SK-N-SH (cell line): Measurements from ENCODE around the gene ANKRD60. TPM values are rescaled to one million over a fixed set of nuclear protein-coding genes. Genes with fewer than 3 reads are reported as not detected.

Source experiments
- CTCF ChIA-PET: fragments of 300-600, 350-600 bp; formaldehyde crosslinking; extraction: SDS; loops from one replicate; lab custom pipeline; 2021; lab: Yijun Ruan, JAX
- POLR2A ChIA-PET: fragments of 350-600 bp; sonication (Branson Sonifier 250); formaldehyde crosslinking; extraction: SDS; loops from one replicate; lab custom pipeline; 2020; ENCODE audit warnings: antibody characterized with exemption, inconsistent platforms; lab: Yijun Ruan, JAX
- DNase-seq: peaks from one replicate; pipeline ENCODE4 v3.0.0; 2012
- H2AFZ ChIP-seq: fragments of 200-600 bp; sonication (generic); 2 replicates; pipeline ENCODE4 v1.8.1; 2016; ENCODE audit warnings: antibody characterized with exemption, mild to moderate bottlenecking, low read depth
- H3F3A ChIP-seq: fragments of 200-600 bp; sonication (generic); replicated peaks from 2 replicates; pipeline ENCODE3; 2016; ENCODE audit warnings: antibody characterized with exemption, mild to moderate bottlenecking; ENCODE audit not compliant: insufficient read depth
- H3K27ac ChIP-seq, 2 experiments: fragments of 200-500 bp in 1 of 2; fragments of 200-600 bp in 1 of 2; sonication (Bioruptor generic) in 1 of 2; sonication (generic), shearing (Covaris generic) in 1 of 2; 2 replicates each; pipeline versions ENCODE4 v1.5.1 to v1.6.1; 2014 to 2016; ENCODE audit warnings: low read depth in 2 of 2, inconsistent platforms in 1 of 2, low read length in 1 of 2, mild to moderate bottlenecking in 1 of 2, mixed read lengths in 1 of 2
- H3K27me3 ChIP-seq: fragments of 200-600 bp; sonication (generic), shearing (Covaris generic); 2 replicates; pipeline ENCODE4 v1.6.1; 2016; ENCODE audit warnings: mixed run types; ENCODE audit not compliant: insufficient read depth
- H3K36me3 ChIP-seq, 2 experiments: fragments of 200-500 bp in 1 of 2; fragments of 200-600 bp in 1 of 2; sonication (Bioruptor generic) in 1 of 2; sonication (generic) in 1 of 2; replicated peaks in 1 of 2; 2 replicates each; pipeline versions ENCODE3 to v1.5.1; 2014 to 2016; ENCODE audit warnings: low read length in 1 of 2, mild to moderate bottlenecking in 1 of 2; ENCODE audit not compliant: insufficient read depth in 2 of 2, control insufficient read depth in 1 of 2
- H3K4me1 ChIP-seq, 2 experiments: fragments of 200-500 bp in 1 of 2; fragments of 200-600 bp in 1 of 2; sonication (Bioruptor generic) in 1 of 2; sonication (generic), shearing (Covaris generic) in 1 of 2; 2 replicates each; pipeline versions ENCODE4 v1.5.1 to v1.6.1; 2014 to 2016; ENCODE audit warnings: low read depth in 1 of 2, low read length in 1 of 2, mixed run types in 1 of 2; ENCODE audit not compliant: insufficient read depth in 2 of 2, control insufficient read depth in 1 of 2
- H3K4me2 ChIP-seq: fragments of 200-600 bp; sonication (generic), shearing (Covaris generic); 2 replicates; pipeline ENCODE4 v1.6.1; 2017; ENCODE audit warnings: mixed run types
- H3K4me3 ChIP-seq, 2 experiments: fragments of 200-500 bp in 1 of 2; fragments of 200-600 bp in 1 of 2; sonication (Bioruptor generic) in 1 of 2; sonication (generic), shearing (Covaris generic) in 1 of 2; 2 replicates each; pipeline versions ENCODE4 v1.5.1 to v1.8.1; 2014 to 2016; ENCODE audit warnings: low read depth in 2 of 2, inconsistent platforms in 1 of 2, low read length in 1 of 2, mild to moderate bottlenecking in 1 of 2, mixed read lengths in 1 of 2, moderate library complexity in 1 of 2
- H3K79me2 ChIP-seq: fragments of 200-600 bp; sonication (generic); 2 replicates; pipeline ENCODE4 v1.8.1; 2017; ENCODE audit warnings: mild to moderate bottlenecking; ENCODE audit not compliant: insufficient read depth
- H3K9ac ChIP-seq: fragments of 200-600 bp; sonication (generic); 2 replicates; pipeline ENCODE4 v1.6.1; 2017; ENCODE audit warnings: mixed run types
- H3K9me2 ChIP-seq: fragments of 200-600 bp; sonication (generic); 2 replicates; pipeline ENCODE4 v1.6.1; 2017; ENCODE audit warnings: mixed run types
- H3K9me3 ChIP-seq: fragments of 200-600 bp; sonication (generic); 2 replicates; pipeline ENCODE4 v1.6.1; 2017; ENCODE audit warnings: mixed run types, mild to moderate bottlenecking, moderate library complexity
- H4K20me1 ChIP-seq: fragments of 200-600 bp; sonication (generic); 2 replicates; pipeline ENCODE4 v1.6.1; 2017; ENCODE audit warnings: mild to moderate bottlenecking, mixed run types; ENCODE audit not compliant: insufficient read depth
- CTCF ChIP-seq: fragments of 200-600 bp; sonication (generic); IDR thresholded peaks from 2 replicates; pipeline ENCODE4 v1.6.1; 2017; ENCODE audit warnings: antibody characterized with exemption, mild to moderate bottlenecking, moderate library complexity
- ELF1 ChIP-seq: IDR thresholded peaks from 2 replicates; pipeline ENCODE4 v1.4.0; 2012
- EP300 ChIP-seq, 2 experiments: IDR thresholded peaks; 2 replicates each; pipeline versions ENCODE4 v1.4.0 to v1.6.1; 2012; ENCODE audit warnings: borderline replicate concordance in 1 of 2, low read depth in 1 of 2, low read length in 1 of 2
- FOSL2 ChIP-seq: IDR thresholded peaks from 2 replicates; pipeline ENCODE4 v1.4.0; 2012; ENCODE audit warnings: low read depth, mild to moderate bottlenecking, moderate library complexity, borderline replicate concordance
- GABPA ChIP-seq: IDR thresholded peaks from 2 replicates; pipeline ENCODE4 v1.4.0; 2012; ENCODE audit warnings: low read depth, mild to moderate bottlenecking
- MEF2A ChIP-seq: IDR thresholded peaks from 2 replicates; pipeline ENCODE4 v1.4.0; 2012; ENCODE audit warnings: low read depth, borderline replicate concordance
- NFIC ChIP-seq: IDR thresholded peaks from 2 replicates; pipeline ENCODE4 v1.4.0; 2012; ENCODE audit warnings: borderline replicate concordance
- NRF1 ChIP-seq: IDR thresholded peaks from 2 replicates; pipeline ENCODE4 v1.6.1; 2012; ENCODE audit warnings: low read depth, mild to moderate bottlenecking, low read length
- RCOR1 ChIP-seq: fragments of 150-350 bp; IDR thresholded peaks from 2 replicates; pipeline ENCODE4 v1.6.1; 2017; ENCODE audit warnings: antibody characterized with exemption, low read length
- RFX5 ChIP-seq: IDR thresholded peaks from 2 replicates; pipeline ENCODE4 v1.6.1; 2012; ENCODE audit warnings: mild to moderate bottlenecking, improper control_type of control experiment, low read length
- SIN3A ChIP-seq: IDR thresholded peaks from 2 replicates; pipeline ENCODE4 v1.6.1; 2012; ENCODE audit warnings: low read depth, mild to moderate bottlenecking, low read length, moderate library complexity, borderline replicate concordance
- TAF1 ChIP-seq: IDR thresholded peaks from 2 replicates; pipeline ENCODE4 v1.6.1; 2012; ENCODE audit warnings: low read depth, mild to moderate bottlenecking, low read length, moderate library complexity, borderline replicate concordance
- TCF12 ChIP-seq: IDR thresholded peaks from 2 replicates; pipeline ENCODE4 v1.4.0; 2012
- WGBS: methylation state at CpG from one replicate; pipeline ENCODE4 v1.1.6; 2017; ENCODE audit warnings: low lambda C conversion rate; 5-methylcytosine and 5-hydroxymethylcytosine counted together
- polyA plus RNA-seq, 3 experiments: library from polyadenylated mRNA; depleted of rRNA; stranded (reverse); fragments of >200 nt; gene quantifications; 2 replicates each; pipeline ENCODE4 v1.2.3, GENCODE V29; 2012
- TF ChIP-seq, protein P1 (sequence below): IDR thresholded peaks from 2 replicates; pipeline ENCODE4 v1.6.1; 2012; ENCODE audit warnings: mild to moderate bottlenecking, low read depth, low read length, moderate library complexity

Gene ANKRD60, protein sequence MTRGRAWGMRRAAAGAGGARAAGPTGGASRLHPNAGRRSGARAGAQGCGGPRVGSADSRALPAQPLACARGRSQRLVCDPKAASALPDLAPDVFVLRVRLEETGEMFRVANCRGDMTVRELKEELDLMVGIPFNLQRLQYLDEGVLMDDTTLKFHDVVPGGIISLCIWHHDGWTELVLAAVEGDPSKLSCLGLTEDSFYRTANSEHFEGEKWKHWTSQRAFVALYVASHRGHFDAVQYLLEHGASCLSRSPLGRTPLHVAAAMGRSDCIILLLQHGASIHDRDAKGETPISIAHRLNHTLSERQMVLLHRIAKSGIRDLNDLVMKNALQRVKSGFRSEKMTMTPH
- not detected in 2 replicates for polyA plus RNA-seq (2012; rRNA removed)
- polyA plus RNA-seq (2012; cell fraction: cytosol; rRNA removed), result not detected in 2 replicates
- polyA plus RNA-seq (2012; cell fraction: nucleus; rRNA removed), result 0.06 TPM in 1 of 2 replicates, not detected in the other

GRCh38 chr20:58228484-58229197, at the start of gene ANKRD60:
TSS of gene ANKRD60 (minus strand) at chr20:58228653. CDS start at chr20:58228653, 0 bp downstream.
- Histone ChIP-seq H3K27me3 (no peaks in the 10 kb centered on the region), H3K4me2 (peak within 1 kb of the TSS; percentile 24; the same call in 1 of the 2 replicates), H3K9ac (no peak within 1 kb of the TSS), H2AFZ (no peak within 1 kb of the TSS), H3K27ac (no peak within 1 kb of the TSS; a peak in 1 of 4 replicates), H3K79me2 (no peaks in the 10 kb centered on the region), H3K4me1 (peaks cover 0 to 8% of the 10 kb centered on the region in 2 experiments; a peak in 1 of 4 replicates), H3K9me3 (no peaks in the 10 kb centered on the region), H3F3A (peaks cover 5% of the 10 kb centered on the region), H3K4me3 (peak within 1 kb of the TSS; percentile 21 to 39), H3K9me2 (no peaks in the 10 kb centered on the region), H3K36me3 (peaks cover 10 to 16% of the 10 kb centered on the region in 2 experiments), H4K20me1 (no peaks in the 10 kb centered on the region)
- ChIA-PET CTCF (interaction anchor here (1.3 to 1.9 kb wide), 4 partner anchors 15 to 624 kb away, joined by 4 to 8 read pairs (median 6); partner anchors contain the start of gene GNAS), POLR2A (interaction anchor here (0.8 kb wide), 1 partner anchor 10 kb away, joined by 4 read pairs; no protein-coding TSS in a partner anchor)
- TF ChIP-seq EP300 (IDR thresholded peaks at IDR 0.05; ENCODE audit: borderline replicate concordance in 1 of 2, low read depth in 1 of 2, low read length in 1 of 2) (no peak), NRF1 (no peak), ELF1 (no peak), GABPA (no peak), SIN3A (no peak), RCOR1 (no peak), TAF1 (no peak), MEF2A (no peak), NFIC (no peak), TCF12 (no peak), FOSL2 (no peak), RFX5 (no peak), CTCF (no peak)
- TF ChIP-seq, protein P1, sequence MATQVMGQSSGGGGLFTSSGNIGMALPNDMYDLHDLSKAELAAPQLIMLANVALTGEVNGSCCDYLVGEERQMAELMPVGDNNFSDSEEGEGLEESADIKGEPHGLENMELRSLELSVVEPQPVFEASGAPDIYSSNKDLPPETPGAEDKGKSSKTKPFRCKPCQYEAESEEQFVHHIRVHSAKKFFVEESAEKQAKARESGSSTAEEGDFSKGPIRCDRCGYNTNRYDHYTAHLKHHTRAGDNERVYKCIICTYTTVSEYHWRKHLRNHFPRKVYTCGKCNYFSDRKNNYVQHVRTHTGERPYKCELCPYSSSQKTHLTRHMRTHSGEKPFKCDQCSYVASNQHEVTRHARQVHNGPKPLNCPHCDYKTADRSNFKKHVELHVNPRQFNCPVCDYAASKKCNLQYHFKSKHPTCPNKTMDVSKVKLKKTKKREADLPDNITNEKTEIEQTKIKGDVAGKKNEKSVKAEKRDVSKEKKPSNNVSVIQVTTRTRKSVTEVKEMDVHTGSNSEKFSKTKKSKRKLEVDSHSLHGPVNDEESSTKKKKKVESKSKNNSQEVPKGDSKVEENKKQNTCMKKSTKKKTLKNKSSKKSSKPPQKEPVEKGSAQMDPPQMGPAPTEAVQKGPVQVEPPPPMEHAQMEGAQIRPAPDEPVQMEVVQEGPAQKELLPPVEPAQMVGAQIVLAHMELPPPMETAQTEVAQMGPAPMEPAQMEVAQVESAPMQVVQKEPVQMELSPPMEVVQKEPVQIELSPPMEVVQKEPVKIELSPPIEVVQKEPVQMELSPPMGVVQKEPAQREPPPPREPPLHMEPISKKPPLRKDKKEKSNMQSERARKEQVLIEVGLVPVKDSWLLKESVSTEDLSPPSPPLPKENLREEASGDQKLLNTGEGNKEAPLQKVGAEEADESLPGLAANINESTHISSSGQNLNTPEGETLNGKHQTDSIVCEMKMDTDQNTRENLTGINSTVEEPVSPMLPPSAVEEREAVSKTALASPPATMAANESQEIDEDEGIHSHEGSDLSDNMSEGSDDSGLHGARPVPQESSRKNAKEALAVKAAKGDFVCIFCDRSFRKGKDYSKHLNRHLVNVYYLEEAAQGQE, result no peak
- WGBS, result 36% methylated on average over 17 of the region's 74 CpGs
- DNase-seq, result peak; percentile 92
